Measurements from ENCODE around the gene PIGU.
A peak's percentile ranks its signal among the peaks of the same experiment; 100 is the strongest.
"Not testable (repeated sequence)": the region's sequence is repeated elsewhere in the genome, so short reads cannot be mapped to it uniquely, and the experiment has no call there.

Gene PIGU

GRCh38 chr20:34529742-34530141, 147.2 kb downstream of the PIGU start:
- DNase-seq: no peak

- no peak for DNase-seq
Measured at GRCh38 chr20:34528921-34529297, 148.0 kb downstream of the PIGU start.

DNA sequence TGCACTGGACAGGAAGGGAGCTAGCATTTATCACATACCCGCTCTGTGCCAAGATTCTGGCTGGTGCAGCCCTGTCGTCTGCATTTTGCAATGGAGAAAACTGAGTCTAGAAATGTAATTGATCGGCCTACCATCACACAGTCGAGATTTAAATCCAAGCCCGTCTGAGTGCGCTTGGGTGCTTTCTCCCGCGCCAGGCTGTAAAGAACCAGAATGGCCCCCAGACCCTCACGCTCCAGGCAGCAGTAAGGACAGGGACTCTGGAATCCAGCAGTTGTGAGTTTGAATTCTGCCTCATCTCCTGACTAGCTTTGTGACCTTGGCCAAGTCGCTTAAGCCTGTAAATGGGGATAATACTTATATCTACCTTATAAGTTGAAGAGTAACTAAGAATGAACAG, 149.9 kb downstream of the PIGU start:
- no peak for DNase-seq

- DNase-seq: no peak
Measured at GRCh38 chr20:34526466-34526865, 150.4 kb downstream of the PIGU start.

- no peak for DNase-seq
Measured at GRCh38 chr20:34525709-34526416, 151.0 kb downstream of the PIGU start.

DNA sequence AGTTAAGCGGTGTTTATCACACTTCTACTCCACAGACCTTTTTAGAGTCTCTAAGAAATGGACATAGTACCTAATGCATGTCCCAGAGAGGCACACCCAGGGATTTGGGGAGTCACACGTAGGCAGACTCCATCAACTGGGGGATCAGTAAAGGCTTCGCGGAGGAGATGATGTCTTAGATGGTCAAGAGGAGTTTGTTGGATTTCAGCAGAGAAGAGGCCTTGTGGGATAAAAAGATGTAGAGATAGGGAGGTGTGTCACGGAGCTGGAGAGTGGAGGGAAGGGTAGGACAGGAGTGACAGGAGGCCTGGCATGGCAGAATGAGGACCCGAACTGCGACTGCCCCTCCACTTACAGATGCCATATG, 151.6 kb downstream of the PIGU start:
- DNase-seq: no peak

- no peak for DNase-seq
Measured at GRCh38 chr20:34524426-34524825, 152.5 kb downstream of the PIGU start.

- DNase-seq: peak; percentile 3
Measured at GRCh38 chr20:34522969-34523871, 153.7 kb downstream of the PIGU start.

DNA sequence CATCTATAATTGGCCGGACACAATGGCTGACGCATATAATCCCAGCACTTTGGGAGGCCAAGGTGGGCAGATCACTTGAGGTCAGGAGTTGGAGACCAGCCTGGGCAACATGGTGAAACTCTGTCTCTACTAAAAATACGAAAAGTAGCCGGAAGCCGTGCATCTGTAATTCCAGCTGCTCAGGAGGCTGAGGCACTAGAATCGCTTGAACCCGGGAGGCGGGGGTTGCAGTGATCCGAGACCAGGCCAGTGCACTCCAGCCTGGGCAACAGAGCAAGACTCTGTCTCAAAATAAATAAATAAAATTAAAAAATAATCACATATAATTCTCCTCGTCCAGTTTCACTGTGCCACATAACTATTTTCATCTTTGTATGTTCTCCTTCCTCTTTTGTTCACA, 157.1 kb downstream of the PIGU start:
- DNase-seq: not testable (repeated sequence)

DNA sequence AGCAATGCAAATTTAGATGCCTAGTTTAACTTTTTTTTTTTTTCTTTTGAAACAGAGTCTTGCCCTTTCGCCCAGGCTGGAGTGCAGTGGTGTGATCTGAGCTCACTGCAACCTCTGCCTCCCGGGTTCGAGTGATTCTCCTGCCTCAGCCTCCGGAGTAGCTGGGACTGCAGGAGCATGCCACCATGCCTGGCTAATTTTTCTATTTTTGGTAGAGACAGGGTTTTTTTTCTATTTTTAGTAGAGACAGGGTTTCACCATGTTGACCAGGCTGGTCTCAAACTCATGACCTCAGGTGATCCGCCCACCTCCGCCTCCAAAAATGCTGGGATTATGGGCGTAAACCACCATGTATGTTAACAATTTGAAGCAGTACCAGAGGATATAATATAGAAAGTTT, 158.0 kb downstream of the PIGU start:
- not testable (repeated sequence) for DNase-seq

DNA sequence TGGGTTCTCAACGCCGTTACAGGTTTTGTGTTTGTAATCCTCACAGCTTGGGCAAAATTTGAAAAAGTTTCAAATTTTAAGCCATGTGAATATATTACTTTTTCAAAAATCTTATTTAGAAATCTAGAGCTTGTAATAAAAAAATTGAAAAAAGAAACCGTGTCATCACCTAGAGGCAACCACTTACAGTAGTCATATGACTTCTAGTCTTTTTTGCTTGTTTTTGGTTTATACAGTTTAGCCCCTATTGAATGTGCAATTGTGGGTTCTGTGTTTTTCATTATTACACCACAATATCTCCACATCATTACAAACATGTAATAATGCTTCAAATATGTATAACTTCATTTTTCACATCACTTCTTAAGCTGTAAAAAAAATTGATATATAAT, 159.8 kb downstream of the PIGU start:
- no peak for DNase-seq

- DNase-seq: peak; percentile 94
Measured at GRCh38 chr20:34516247-34517113, 160.4 kb downstream of the PIGU start, which contains the start of gene DYNLRB1. Gene DYNLRB1 (plus strand): TSS chr20:34516422. CDS start chr20:34516459, 37 bp downstream.

DNA sequence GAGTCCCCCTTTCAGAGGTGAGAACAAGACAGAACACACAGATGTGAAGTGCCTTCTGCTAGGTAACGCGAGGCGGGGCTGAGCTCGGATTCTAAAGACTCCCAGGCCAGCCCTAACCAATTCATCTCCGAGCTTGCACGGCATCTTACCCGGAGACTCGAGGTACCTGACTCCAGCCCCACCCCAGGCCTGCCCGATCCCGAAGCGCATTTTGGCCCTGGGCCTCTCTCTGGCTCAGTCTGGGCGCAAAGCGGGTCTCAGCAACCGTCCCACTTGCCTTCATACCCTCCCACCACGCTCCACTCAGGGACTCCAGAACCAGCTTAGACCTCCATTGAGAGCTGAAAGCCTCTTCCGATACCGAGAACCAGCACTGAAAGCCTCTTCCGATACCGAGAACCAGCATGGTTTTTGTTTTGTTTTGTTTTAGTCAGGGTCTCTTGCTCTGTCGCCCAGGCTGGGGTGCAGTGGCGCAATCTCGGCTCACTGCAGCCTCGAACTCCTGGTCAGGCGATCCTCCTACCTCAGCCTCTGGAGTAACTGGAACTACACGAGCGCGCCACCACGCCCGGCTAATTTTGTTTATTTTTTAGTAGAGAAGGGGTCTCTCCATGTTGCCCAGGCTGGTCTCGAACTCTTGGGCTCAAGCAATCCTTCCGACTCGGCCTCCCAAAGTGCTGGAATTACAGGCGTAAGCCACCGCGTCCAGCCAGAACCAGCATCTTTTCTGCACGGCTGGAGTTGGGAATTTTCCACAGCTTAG, 161.2 kb downstream of the PIGU start:
- peak; percentile 71 for DNase-seq

GRCh38 chr20:34514897-34515483, 161.9 kb downstream of the PIGU start:
- DNase-seq: no peak

DNA sequence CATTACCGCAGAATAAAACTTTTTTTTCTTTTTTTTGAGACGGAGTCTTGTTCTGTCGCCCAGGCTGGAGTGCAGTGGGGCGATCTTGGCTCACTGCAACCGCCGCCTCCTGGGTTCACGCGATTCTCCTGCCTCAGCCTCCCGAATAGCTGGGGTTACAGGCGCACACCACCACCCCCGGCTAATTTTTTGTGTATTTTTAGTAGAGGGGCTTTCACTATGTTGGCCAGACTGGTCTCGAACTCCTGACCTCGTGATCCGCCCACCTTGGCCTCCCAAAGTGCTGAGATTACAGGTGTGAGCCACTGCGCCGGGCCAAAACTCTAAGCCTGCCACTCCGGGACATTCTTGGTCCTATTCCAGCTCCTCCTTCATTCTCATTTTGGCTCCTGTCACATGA, 162.9 kb downstream of the PIGU start:
- DNase-seq: not testable (repeated sequence)

- no peak for DNase-seq
Measured at GRCh38 chr20:34512955-34513419, 163.9 kb downstream of the PIGU start.

- DNase-seq: no peak
Measured at GRCh38 chr20:34512266-34512954, 164.5 kb downstream of the PIGU start.

GRCh38 chr20:34511891-34512265, 165.0 kb downstream of the PIGU start:
- DNase-seq: no peak

DNA sequence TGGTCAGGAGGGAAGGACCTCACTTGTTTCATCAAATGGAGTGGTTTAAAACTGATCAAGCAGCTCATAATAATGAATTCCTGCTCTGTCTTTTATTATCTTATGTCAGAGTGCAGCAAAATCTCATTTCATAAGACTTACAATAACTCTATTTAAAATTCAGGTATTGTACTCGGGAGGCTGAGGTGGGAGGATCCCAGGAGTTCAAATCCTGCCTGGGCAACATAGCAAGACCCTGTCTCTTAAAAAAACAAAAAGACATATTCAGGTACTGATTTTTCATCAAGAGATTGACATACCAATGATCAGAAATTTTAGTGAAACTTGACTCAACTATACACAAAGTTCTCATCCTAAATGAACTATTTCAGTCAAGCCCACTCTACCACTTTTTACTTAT, 166.3 kb downstream of the PIGU start:
- DNase-seq: no peak

Data from NCI-H1092 treated with DMSO at 0.1 percent for 48 hours (cell line).